ENCODE results near the gene ME2. TPM values are rescaled to one million over a fixed set of nuclear protein-coding genes. Genes with fewer than 3 reads are reported as not detected.

The ME2 gene
- total and polyA plus RNA-seq, 9 of the 15 experiments (the other 6 are each of a cell fraction or from before 2014, with no cell fraction given), result 12.3 to 54.4 (median 36.2) TPM

- TF ChIP-seq ZBTB9 (CRISPR knock-in tag; IDR thresholded peaks at IDR 0.05) (peak; percentile 40; the same call in 1 of the 2 replicates), ZFX (CRISPR knock-in tag; IDR thresholded peaks at IDR 0.05) (peak; percentile 92), STAT5A (IDR thresholded peaks at IDR 0.05; ENCODE audit: borderline replicate concordance, low read length) (no peak), MGA (IDR thresholded peaks at IDR 0.05) (0 out of 2 replicates have a peak, but pooled peaks have one; percentile 16), KDM5B (IDR thresholded peaks at IDR 0.05; ENCODE audit: insufficient replicate concordance, low read depth, low read length) (peak; percentile 85), MAZ (CRISPR knock-in tag; conservative IDR thresholded peaks at IDR 0.05 in 1 of 2, IDR thresholded peaks at IDR 0.05 in 1 of 2) (peak in 1 of 2 experiments; percentile 60; a peak in 2 of 4 replicates), DPF2 (IDR thresholded peaks at IDR 0.05) (no peak), PHF20 (IDR thresholded peaks at IDR 0.05; ENCODE audit: partially characterized antibody) (peak; percentile 63), SIN3A (IDR thresholded peaks at IDR 0.05; ENCODE audit: borderline replicate concordance in 2 of 2, control insufficient read depth in 1 of 2, low read depth in 2 of 2, low read length in 2 of 2) (peak in 1 of 2 experiments; percentile 56; a peak in 1 of 4 replicates), HDAC2 (IDR thresholded peaks at IDR 0.05) (no peak), RAD51 (IDR thresholded peaks at IDR 0.05; ENCODE audit: borderline replicate concordance, low read depth) (no peak), NFE2L1 (tag; IDR thresholded peaks at IDR 0.05; ENCODE audit: borderline replicate concordance, low read depth) (no peak), YBX1 (IDR thresholded peaks at IDR 0.05) (no peak)
These were observed 89.1 kb downstream of the ME2 start, which contains the start of gene ELAC1 (continued) for GRCh38 chr18:50967714-50968661.

Measured in K562 (cell line).